Mesendoderm (in vitro differentiated cells): ENCODE measurements around the gene CADM1.

Experiments
- DNase-seq: peaks from one replicate; pipeline ENCODE4 v3.0.0; 2013
- H2AK5ac ChIP-seq: 2 replicates; pipeline ENCODE4 v1.6.1; 2013; ENCODE audit warnings: low read length, inconsistent platforms
- H2BK120ac ChIP-seq: 2 replicates; pipeline ENCODE4 v1.6.1; 2013; ENCODE audit warnings: low read depth, mild to moderate bottlenecking, low read length, moderate library complexity, mixed read lengths
- H2BK15ac ChIP-seq: replicated peaks from 2 replicates; pipeline ENCODE4 v1.6.1; 2013; ENCODE audit warnings: low read depth, mild to moderate bottlenecking, moderate library complexity
- H2BK5ac ChIP-seq: 2 replicates; pipeline ENCODE4 v1.6.1; 2013; ENCODE audit warnings: low read length, inconsistent platforms
- H3K18ac ChIP-seq: 2 replicates; pipeline ENCODE4 v1.6.1; 2013; ENCODE audit warnings: mild to moderate bottlenecking, low read length, mixed read lengths
- H3K23ac ChIP-seq: one replicate; pipeline ENCODE4 v1.6.1; 2013; ENCODE audit warnings: low read length
- H3K27ac ChIP-seq: 2 replicates; pipeline ENCODE4 v1.5.1; 2013; ENCODE audit warnings: low read depth, mild to moderate bottlenecking, inconsistent platforms, low read length, moderate library complexity
- H3K27me3 ChIP-seq: 2 replicates; pipeline ENCODE4 v1.6.1; 2013; ENCODE audit warnings: low read length, control low read depth, mild to moderate bottlenecking, inconsistent platforms; ENCODE audit not compliant: insufficient read depth, poor library complexity
- H3K36me3 ChIP-seq: 2 replicates; pipeline ENCODE4 v1.6.1; 2013; ENCODE audit warnings: low read length, inconsistent platforms; ENCODE audit not compliant: control insufficient read depth, insufficient read depth
- H3K4ac ChIP-seq: one replicate; pipeline ENCODE4 v1.6.1; 2013; ENCODE audit warnings: low read depth, mild to moderate bottlenecking, low read length, moderate library complexity
- H3K4me1 ChIP-seq: 2 replicates; pipeline ENCODE4 v1.6.1; 2013; ENCODE audit warnings: low read depth, low read length, inconsistent platforms; ENCODE audit not compliant: control insufficient read depth
- H3K4me2 ChIP-seq: 2 replicates; pipeline ENCODE4 v1.6.1; 2013; ENCODE audit warnings: low read length
- H3K4me3 ChIP-seq: 2 replicates; pipeline ENCODE4 v1.5.1; 2013; ENCODE audit warnings: mild to moderate bottlenecking, low read length
- H3K56ac ChIP-seq: one replicate; pipeline ENCODE4 v1.6.1; 2013; ENCODE audit warnings: low read length
- H3K79me1 ChIP-seq: 2 replicates; pipeline ENCODE4 v1.6.1; 2013; ENCODE audit warnings: low read length, inconsistent platforms
- H3K79me2 ChIP-seq: 2 replicates; pipeline ENCODE4 v1.6.1; 2013; ENCODE audit warnings: mild to moderate bottlenecking, low read length; ENCODE audit not compliant: control insufficient read depth, insufficient read depth
- H3K9ac ChIP-seq: 2 replicates; pipeline ENCODE4 v1.6.1; 2013; ENCODE audit warnings: low read length, inconsistent platforms
- H4K5ac ChIP-seq: one replicate; pipeline ENCODE4 v1.6.1; 2013; ENCODE audit warnings: low read length
- H4K8ac ChIP-seq: one replicate; pipeline ENCODE4 v1.6.1; 2013; ENCODE audit warnings: low read depth, mild to moderate bottlenecking, control low read depth, low read length, moderate library complexity
- WGBS: extraction: QIAGEN DNeasy Blood & Tissue Kit; methylation state at CpG from one replicate; pipeline ENCODE4 v1.1.7; 2013; ENCODE audit warnings: low lambda C conversion rate, missing lambda C conversion rate; ENCODE audit not compliant: insufficient coverage; ENCODE audit errors: extremely low coverage; 5-methylcytosine and 5-hydroxymethylcytosine counted together

Gene CADM1

GRCh38 chr11:115279813-115280761 is 224.1 kb downstream of the CADM1 start:
- H3K4me1 ChIP-seq: no peaks in the 10 kb centered on the region
- no peaks in the 10 kb centered on the region for H3K79me1 ChIP-seq
- no peak overlapping the region for H2BK5ac ChIP-seq
- H3K23ac ChIP-seq: no peak overlapping the region
- no peak overlapping the region for H2AK5ac ChIP-seq
- no CpG with 5 or more reads among the region's 10 CpGs for WGBS
- H3K79me2 ChIP-seq: no peaks in the 10 kb centered on the region
- DNase-seq: no peak
- H3K4me2 ChIP-seq: no peak overlapping the region
- H3K4ac ChIP-seq: no peak overlapping the region
- no peak overlapping the region for H3K9ac ChIP-seq
- H2BK15ac ChIP-seq: no peak overlapping the region
- H3K18ac ChIP-seq: no peak overlapping the region
- H4K5ac ChIP-seq: no peak overlapping the region
- no peak overlapping the region for H3K4me3 ChIP-seq
- H3K27ac ChIP-seq: no peak overlapping the region
- no peak overlapping the region for H3K56ac ChIP-seq
- H2BK120ac ChIP-seq: no peak overlapping the region
- no peaks in the 10 kb centered on the region for H3K27me3 ChIP-seq
- H3K36me3 ChIP-seq: no peaks in the 10 kb centered on the region
- no peak overlapping the region for H4K8ac ChIP-seq

GRCh38 chr11:115276799-115277198 is 227.4 kb downstream of the CADM1 start:
- Histone ChIP-seq H3K4me3 (no peak overlapping the region), H2BK120ac (no peak overlapping the region), H2BK5ac (no peak overlapping the region), H3K27me3 (no peaks in the 10 kb centered on the region), H3K23ac (no peak overlapping the region), H3K4me2 (no peak overlapping the region), H3K36me3 (no peaks in the 10 kb centered on the region), H2AK5ac (no peak overlapping the region), H3K79me1 (no peaks in the 10 kb centered on the region), H3K4me1 (no peaks in the 10 kb centered on the region), H3K9ac (no peak overlapping the region), H3K4ac (no peak overlapping the region), H2BK15ac (no peak overlapping the region), H4K5ac (no peak overlapping the region), H3K56ac (no peak overlapping the region), H3K27ac (no peak overlapping the region), H3K18ac (peak overlapping the region; percentile 39), H4K8ac (no peak overlapping the region), H3K79me2 (no peaks in the 10 kb centered on the region)
- WGBS: no CpG with 5 or more reads among the region's 8 CpGs
- no peak for DNase-seq

- no peak overlapping the region for H3K18ac ChIP-seq
- no peak overlapping the region for H3K4me3 ChIP-seq
- no peak overlapping the region for H2AK5ac ChIP-seq
- H3K23ac ChIP-seq: no peak overlapping the region
- WGBS: no CpG with 5 or more reads among the region's 4 CpGs
- no peak overlapping the region for H2BK15ac ChIP-seq
- H2BK120ac ChIP-seq: no peak overlapping the region
- no peak overlapping the region for H3K4me2 ChIP-seq
- H3K27me3 ChIP-seq: no peaks in the 10 kb centered on the region
- H4K8ac ChIP-seq: no peak overlapping the region
- no peaks in the 10 kb centered on the region for H3K79me2 ChIP-seq
- no peaks in the 10 kb centered on the region for H3K79me1 ChIP-seq
- H3K36me3 ChIP-seq: no peaks in the 10 kb centered on the region
- no peak overlapping the region for H4K5ac ChIP-seq
- H3K4me1 ChIP-seq: no peaks in the 10 kb centered on the region
- no peak overlapping the region for H2BK5ac ChIP-seq
- H3K9ac ChIP-seq: no peak overlapping the region
- H3K27ac ChIP-seq: no peak overlapping the region
- no peak overlapping the region for H3K56ac ChIP-seq
- H3K4ac ChIP-seq: no peak overlapping the region
- no peak for DNase-seq
Measured at GRCh38 chr11:115276191-115276590, 228.0 kb downstream of the CADM1 start.

GRCh38 chr11:115275045-115275444 is 229.2 kb downstream of the CADM1 start:
- H3K36me3 ChIP-seq: no peaks in the 10 kb centered on the region
- H2BK120ac ChIP-seq: no peak overlapping the region
- H2BK5ac ChIP-seq: no peak overlapping the region
- H3K4me1 ChIP-seq: no peaks in the 10 kb centered on the region
- H3K9ac ChIP-seq: no peak overlapping the region
- no peak overlapping the region for H3K18ac ChIP-seq
- H3K4ac ChIP-seq: no peak overlapping the region
- H3K27ac ChIP-seq: no peak overlapping the region
- H2BK15ac ChIP-seq: no peak overlapping the region
- no peak overlapping the region for H4K8ac ChIP-seq
- no peak for DNase-seq
- no peak overlapping the region for H4K5ac ChIP-seq
- no peak overlapping the region for H3K4me3 ChIP-seq
- no peak overlapping the region for H3K23ac ChIP-seq
- no peaks in the 10 kb centered on the region for H3K79me1 ChIP-seq
- no peak overlapping the region for H3K4me2 ChIP-seq
- no CpG with 5 or more reads among the region's 11 CpGs for WGBS
- H3K79me2 ChIP-seq: no peaks in the 10 kb centered on the region
- no peak overlapping the region for H3K56ac ChIP-seq
- no peak overlapping the region for H2AK5ac ChIP-seq
- H3K27me3 ChIP-seq: no peaks in the 10 kb centered on the region

GRCh38 chr11:115272925-115273324 is 231.3 kb downstream of the CADM1 start:
- no peak overlapping the region for H3K4ac ChIP-seq
- H3K79me1 ChIP-seq: no peaks in the 10 kb centered on the region
- H3K79me2 ChIP-seq: no peaks in the 10 kb centered on the region
- no peak overlapping the region for H3K4me2 ChIP-seq
- H2BK15ac ChIP-seq: no peak overlapping the region
- no peak overlapping the region for H3K4me3 ChIP-seq
- H2AK5ac ChIP-seq: no peak overlapping the region
- no peaks in the 10 kb centered on the region for H3K36me3 ChIP-seq
- no peak overlapping the region for H4K8ac ChIP-seq
- H3K27ac ChIP-seq: no peak overlapping the region
- WGBS: no CpG with 5 or more reads among the region's 4 CpGs
- no peak overlapping the region for H4K5ac ChIP-seq
- no peak overlapping the region for H3K18ac ChIP-seq
- no peaks in the 10 kb centered on the region for H3K4me1 ChIP-seq
- no peak overlapping the region for H2BK120ac ChIP-seq
- no peaks in the 10 kb centered on the region for H3K27me3 ChIP-seq
- no peak overlapping the region for H3K9ac ChIP-seq
- H3K56ac ChIP-seq: no peak overlapping the region
- DNase-seq: no peak
- no peak overlapping the region for H2BK5ac ChIP-seq
- H3K23ac ChIP-seq: no peak overlapping the region

- no peak for DNase-seq
- Histone ChIP-seq H3K36me3 (no peaks in the 10 kb centered on the region), H3K4ac (no peak overlapping the region), H2BK5ac (no peak overlapping the region), H4K8ac (no peak overlapping the region), H3K23ac (no peak overlapping the region), H3K79me2 (no peaks in the 10 kb centered on the region), H2BK120ac (no peak overlapping the region), H3K27ac (no peak overlapping the region), H3K9ac (no peak overlapping the region), H3K18ac (no peak overlapping the region), H3K4me2 (no peak overlapping the region), H3K4me1 (no peaks in the 10 kb centered on the region), H3K79me1 (no peaks in the 10 kb centered on the region), H3K56ac (no peak overlapping the region), H2AK5ac (no peak overlapping the region), H3K27me3 (no peaks in the 10 kb centered on the region), H4K5ac (no peak overlapping the region), H3K4me3 (no peak overlapping the region), H2BK15ac (no peak overlapping the region)
Measured at GRCh38 chr11:115271643-115272042, 232.6 kb downstream of the CADM1 start.
